SK-N-SH (cell line): ENCODE results near the gene MACROD1. TPM values are rescaled to one million over a fixed set of nuclear protein-coding genes. Genes with fewer than 3 reads are reported as not detected.
A peak's percentile ranks its signal among the peaks of the same experiment; 100 is the strongest.

Source experiments
- CHD2 ChIP-seq: fragments of 150-350 bp; IDR thresholded peaks from 2 replicates; pipeline ENCODE4 v1.6.1; 2018; ENCODE audit warnings: low read length; ENCODE audit not compliant: partially characterized antibody
- FOXJ3 ChIP-seq: sonication (generic); formaldehyde crosslinking; IDR thresholded peaks from 2 replicates; pipeline ENCODE4 v1.5.1; 2020; ENCODE audit warnings: mild to moderate bottlenecking, missing genetic modification reagents
- JUND ChIP-seq: IDR thresholded peaks from 2 replicates; pipeline ENCODE4 v1.4.0; 2012
- POLR2AphosphoS5 ChIP-seq: IDR thresholded peaks from 2 replicates; pipeline ENCODE4 v1.6.1; 2012; ENCODE audit warnings: low read depth, low read length
- RAD21 ChIP-seq: IDR thresholded peaks from 2 replicates; pipeline ENCODE4 v1.6.1; 2012; ENCODE audit warnings: mild to moderate bottlenecking, low read length
- RCOR1 ChIP-seq: fragments of 150-350 bp; IDR thresholded peaks from 2 replicates; pipeline ENCODE4 v1.6.1; 2017; ENCODE audit warnings: antibody characterized with exemption, low read length
- RFX5 ChIP-seq: IDR thresholded peaks from 2 replicates; pipeline ENCODE4 v1.6.1; 2012; ENCODE audit warnings: mild to moderate bottlenecking, improper control_type of control experiment, low read length
- SMC3 ChIP-seq: IDR thresholded peaks from 2 replicates; pipeline ENCODE4 v1.6.1; 2012; ENCODE audit warnings: low read depth, low read length, improper control_type of control experiment
- TCF12 ChIP-seq: IDR thresholded peaks from 2 replicates; pipeline ENCODE4 v1.4.0; 2012
- polyA plus RNA-seq, 3 experiments: library from polyadenylated mRNA; depleted of rRNA; stranded (reverse); fragments of >200 nt; gene quantifications; 2 replicates each; pipeline ENCODE4 v1.2.3, GENCODE V29; 2012
- TF ChIP-seq, protein P1 (sequence below): IDR thresholded peaks from 2 replicates; pipeline ENCODE4 v1.4.0; 2012; ENCODE audit warnings: low read depth, borderline replicate concordance
- TF ChIP-seq, protein P2 (sequence below): IDR thresholded peaks from 2 replicates; pipeline ENCODE4; 2012
- TF ChIP-seq, protein P3 (sequence below): fragments of 200-600 bp; sonication (generic); IDR thresholded peaks from 2 replicates; pipeline ENCODE4 v1.6.1; 2017; ENCODE audit warnings: antibody characterized with exemption, mild to moderate bottlenecking, moderate library complexity
- TF ChIP-seq, protein P4 (sequence below): IDR thresholded peaks from 2 replicates; pipeline ENCODE4 v1.4.0; 2012; ENCODE audit warnings: low read depth, borderline replicate concordance
- TF ChIP-seq, protein P5 (sequence below): fragments of 150-350 bp; IDR thresholded peaks from 2 replicates; pipeline ENCODE4 v1.6.1; 2017; ENCODE audit warnings: antibody characterized with exemption, low read length, low read depth, borderline replicate concordance

Gene MACROD1
- polyA plus RNA-seq, 1 of the 3 experiments (the other 2 are of a cell fraction): 49.1 TPM

DNA sequence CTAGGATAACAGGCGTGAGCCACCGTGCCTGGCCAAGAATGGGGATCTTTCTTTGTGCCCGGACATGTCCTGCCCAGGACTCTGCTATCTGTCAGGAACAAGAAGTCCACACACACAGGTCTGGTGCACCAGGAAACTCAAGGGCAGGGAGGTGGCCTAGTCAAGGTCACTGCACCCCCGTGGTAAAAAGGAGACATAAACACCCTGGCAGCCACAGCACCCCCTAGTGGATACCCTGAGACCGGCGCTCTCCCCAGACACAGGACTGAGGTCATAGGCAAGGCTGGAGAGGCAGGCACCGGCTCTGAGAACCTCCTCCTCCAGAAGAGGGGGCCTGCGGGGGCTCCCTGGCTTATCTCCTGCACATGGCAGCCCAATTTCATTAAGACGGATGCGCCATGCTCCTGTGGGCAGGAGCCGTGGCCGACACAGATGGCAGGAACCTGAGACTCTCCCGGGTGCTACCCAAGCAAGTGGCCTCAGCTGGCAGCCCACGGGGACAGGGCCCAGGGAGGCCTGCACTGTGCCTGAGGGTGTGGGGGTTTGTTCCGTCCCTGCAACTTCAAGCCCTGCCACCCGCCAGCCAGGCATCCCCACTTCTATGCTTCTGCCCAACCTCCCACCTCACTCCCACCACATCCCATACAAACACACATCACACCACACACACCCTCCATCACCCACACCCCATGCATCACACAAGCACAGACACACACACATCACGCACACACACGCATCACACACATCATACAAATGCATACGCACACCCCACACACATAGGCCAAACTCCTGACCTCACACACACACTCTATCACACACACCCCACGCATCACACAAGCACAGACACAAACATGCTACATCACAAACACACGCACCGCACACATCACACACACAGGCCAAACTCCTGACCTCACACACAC, 19.6 kb downstream of the MACROD1 start (continued):
- TF ChIP-seq, protein P1, sequence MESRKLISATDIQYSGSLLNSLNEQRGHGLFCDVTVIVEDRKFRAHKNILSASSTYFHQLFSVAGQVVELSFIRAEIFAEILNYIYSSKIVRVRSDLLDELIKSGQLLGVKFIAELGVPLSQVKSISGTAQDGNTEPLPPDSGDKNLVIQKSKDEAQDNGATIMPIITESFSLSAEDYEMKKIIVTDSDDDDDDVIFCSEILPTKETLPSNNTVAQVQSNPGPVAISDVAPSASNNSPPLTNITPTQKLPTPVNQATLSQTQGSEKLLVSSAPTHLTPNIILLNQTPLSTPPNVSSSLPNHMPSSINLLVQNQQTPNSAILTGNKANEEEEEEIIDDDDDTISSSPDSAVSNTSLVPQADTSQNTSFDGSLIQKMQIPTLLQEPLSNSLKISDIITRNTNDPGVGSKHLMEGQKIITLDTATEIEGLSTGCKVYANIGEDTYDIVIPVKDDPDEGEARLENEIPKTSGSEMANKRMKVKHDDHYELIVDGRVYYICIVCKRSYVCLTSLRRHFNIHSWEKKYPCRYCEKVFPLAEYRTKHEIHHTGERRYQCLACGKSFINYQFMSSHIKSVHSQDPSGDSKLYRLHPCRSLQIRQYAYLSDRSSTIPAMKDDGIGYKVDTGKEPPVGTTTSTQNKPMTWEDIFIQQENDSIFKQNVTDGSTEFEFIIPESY: no peak
- TF ChIP-seq RFX5 (0 out of 2 replicates have a peak, but pooled peaks have one; percentile 29), POLR2AphosphoS5 (no peak), RCOR1 (peak; percentile 82), RAD21 (peak; percentile 67), CHD2 (peak; percentile 89), JUND (no peak), TCF12 (no peak), FOXJ3 (peak; percentile 60), SMC3 (peak; percentile 64)
- TF ChIP-seq, protein P2, sequence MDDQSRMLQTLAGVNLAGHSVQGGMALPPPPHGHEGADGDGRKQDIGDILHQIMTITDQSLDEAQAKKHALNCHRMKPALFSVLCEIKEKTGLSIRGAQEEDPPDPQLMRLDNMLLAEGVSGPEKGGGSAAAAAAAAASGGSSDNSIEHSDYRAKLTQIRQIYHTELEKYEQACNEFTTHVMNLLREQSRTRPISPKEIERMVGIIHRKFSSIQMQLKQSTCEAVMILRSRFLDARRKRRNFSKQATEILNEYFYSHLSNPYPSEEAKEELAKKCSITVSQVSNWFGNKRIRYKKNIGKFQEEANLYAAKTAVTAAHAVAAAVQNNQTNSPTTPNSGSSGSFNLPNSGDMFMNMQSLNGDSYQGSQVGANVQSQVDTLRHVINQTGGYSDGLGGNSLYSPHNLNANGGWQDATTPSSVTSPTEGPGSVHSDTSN: no peak
- TF ChIP-seq, protein P3, sequence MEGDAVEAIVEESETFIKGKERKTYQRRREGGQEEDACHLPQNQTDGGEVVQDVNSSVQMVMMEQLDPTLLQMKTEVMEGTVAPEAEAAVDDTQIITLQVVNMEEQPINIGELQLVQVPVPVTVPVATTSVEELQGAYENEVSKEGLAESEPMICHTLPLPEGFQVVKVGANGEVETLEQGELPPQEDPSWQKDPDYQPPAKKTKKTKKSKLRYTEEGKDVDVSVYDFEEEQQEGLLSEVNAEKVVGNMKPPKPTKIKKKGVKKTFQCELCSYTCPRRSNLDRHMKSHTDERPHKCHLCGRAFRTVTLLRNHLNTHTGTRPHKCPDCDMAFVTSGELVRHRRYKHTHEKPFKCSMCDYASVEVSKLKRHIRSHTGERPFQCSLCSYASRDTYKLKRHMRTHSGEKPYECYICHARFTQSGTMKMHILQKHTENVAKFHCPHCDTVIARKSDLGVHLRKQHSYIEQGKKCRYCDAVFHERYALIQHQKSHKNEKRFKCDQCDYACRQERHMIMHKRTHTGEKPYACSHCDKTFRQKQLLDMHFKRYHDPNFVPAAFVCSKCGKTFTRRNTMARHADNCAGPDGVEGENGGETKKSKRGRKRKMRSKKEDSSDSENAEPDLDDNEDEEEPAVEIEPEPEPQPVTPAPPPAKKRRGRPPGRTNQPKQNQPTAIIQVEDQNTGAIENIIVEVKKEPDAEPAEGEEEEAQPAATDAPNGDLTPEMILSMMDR: peak; percentile 76
- TF ChIP-seq, protein P4, sequence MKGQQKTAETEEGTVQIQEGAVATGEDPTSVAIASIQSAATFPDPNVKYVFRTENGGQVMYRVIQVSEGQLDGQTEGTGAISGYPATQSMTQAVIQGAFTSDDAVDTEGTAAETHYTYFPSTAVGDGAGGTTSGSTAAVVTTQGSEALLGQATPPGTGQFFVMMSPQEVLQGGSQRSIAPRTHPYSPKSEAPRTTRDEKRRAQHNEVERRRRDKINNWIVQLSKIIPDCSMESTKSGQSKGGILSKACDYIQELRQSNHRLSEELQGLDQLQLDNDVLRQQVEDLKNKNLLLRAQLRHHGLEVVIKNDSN: no peak
- TF ChIP-seq, protein P5, sequence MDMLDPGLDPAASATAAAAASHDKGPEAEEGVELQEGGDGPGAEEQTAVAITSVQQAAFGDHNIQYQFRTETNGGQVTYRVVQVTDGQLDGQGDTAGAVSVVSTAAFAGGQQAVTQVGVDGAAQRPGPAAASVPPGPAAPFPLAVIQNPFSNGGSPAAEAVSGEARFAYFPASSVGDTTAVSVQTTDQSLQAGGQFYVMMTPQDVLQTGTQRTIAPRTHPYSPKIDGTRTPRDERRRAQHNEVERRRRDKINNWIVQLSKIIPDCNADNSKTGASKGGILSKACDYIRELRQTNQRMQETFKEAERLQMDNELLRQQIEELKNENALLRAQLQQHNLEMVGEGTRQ: no peak
- TF ChIP-seq, all 33 proteins: peak for 10
